PC-3 (cell line): ENCODE measurements around the gene CEACAM21.
A peak's percentile ranks its signal among the peaks of the same experiment; 100 is the strongest.

Experiments
- CTCF ChIP-seq: fragments of 300-600 bp; sonication (generic); conservative IDR thresholded peaks from 2 replicates; pipeline ENCODE4 v1.5.1; 2017; ENCODE audit warnings: antibody characterized with exemption, low read depth, mild to moderate bottlenecking, low read length
- EZH2 ChIP-seq: fragments of 300-600 bp; sonication (generic); IDR thresholded peaks from one replicate; pipeline ENCODE4 v1.6.1; 2017; ENCODE audit warnings: antibody characterized with exemption, mild to moderate bottlenecking, low read length; ENCODE audit not compliant: unreplicated experiment
- EZH2phosphoT487 ChIP-seq: fragments of 300-600 bp; sonication (generic); IDR thresholded peaks from 2 replicates; pipeline ENCODE4 v1.6.1; 2018; ENCODE audit warnings: mild to moderate bottlenecking, antibody characterized with exemption, low read length, borderline replicate concordance

DNA sequence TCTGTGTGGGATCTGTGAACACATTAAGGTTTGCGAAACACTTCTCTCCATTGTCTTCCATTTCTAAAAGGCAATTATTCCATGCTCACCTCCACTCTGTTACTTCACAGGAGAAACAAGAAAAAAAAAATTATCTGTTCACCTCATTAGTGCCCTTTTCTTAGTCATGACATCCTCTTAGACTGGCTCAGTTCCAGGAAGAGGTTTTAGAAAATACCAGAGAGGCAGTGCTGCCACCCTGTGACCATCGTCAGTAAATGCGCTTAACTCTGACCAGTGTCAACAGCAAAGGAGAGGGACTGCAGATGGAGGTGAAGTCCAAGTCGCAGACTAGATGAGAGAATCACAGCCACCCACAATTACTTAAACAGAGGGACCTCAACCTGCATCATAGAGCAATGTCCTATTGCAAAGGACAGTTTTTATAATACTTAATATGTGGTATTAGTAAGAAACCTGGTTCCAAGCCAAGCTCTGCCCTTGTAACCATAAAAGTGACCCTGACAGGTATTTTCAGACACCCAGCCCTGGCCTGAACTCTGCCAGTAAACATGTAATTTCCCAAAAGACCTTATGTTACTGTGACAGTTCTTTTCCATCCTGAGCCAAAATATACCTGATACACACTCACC lies 19.4 kb downstream of the CEACAM21 start:
- TF ChIP-seq CTCF (peak; percentile 73), EZH2 (no peak), EZH2phosphoT487 (no peak)
